H9 (cell line): ENCODE results near the gene IFI35. TPM values are rescaled to one million over a fixed set of nuclear protein-coding genes. Genes with fewer than 3 reads are reported as not detected.

Experiments
- DNase-seq: peaks from one replicate; pipeline ENCODE4 v3.0.0-alpha.2; 2017
- H2AFZ ChIP-seq: one replicate; pipeline ENCODE4 v1.6.1; 2013; ENCODE audit warnings: mild to moderate bottlenecking, low read length, control low read depth, moderate library complexity
- H2AK5ac ChIP-seq: 2 replicates; pipeline ENCODE4 v1.6.1; 2013; ENCODE audit warnings: low read length, control low read depth, mixed read lengths; ENCODE audit not compliant: insufficient read length
- H2BK120ac ChIP-seq: one replicate; pipeline ENCODE4 v1.6.1; 2013; ENCODE audit warnings: low read depth, mild to moderate bottlenecking, low read length, control low read depth, inconsistent platforms; ENCODE audit not compliant: poor library complexity, severe bottlenecking
- H2BK12ac ChIP-seq: 2 replicates; pipeline ENCODE4 v1.6.1; 2013; ENCODE audit warnings: low read length, control low read depth, mixed read lengths, low read depth; ENCODE audit not compliant: insufficient read length
- H2BK15ac ChIP-seq: 2 replicates; pipeline ENCODE4 v1.6.1; 2013; ENCODE audit warnings: low read depth, low read length, control low read depth
- H2BK20ac ChIP-seq: one replicate; pipeline ENCODE4 v1.6.1; 2013; ENCODE audit warnings: low read depth, mild to moderate bottlenecking, low read length, control low read depth, inconsistent platforms; ENCODE audit not compliant: poor library complexity, severe bottlenecking
- H2BK5ac ChIP-seq: 2 replicates; pipeline ENCODE4 v1.6.1; 2013; ENCODE audit warnings: low read length, control low read depth, mixed read lengths; ENCODE audit not compliant: insufficient read length
- H3K14ac ChIP-seq: 2 replicates; pipeline ENCODE4 v1.6.1; 2013; ENCODE audit warnings: low read length, control low read depth; ENCODE audit not compliant: insufficient read depth
- H3K18ac ChIP-seq: 2 replicates; pipeline ENCODE4 v1.6.1; 2013; ENCODE audit warnings: low read depth, mild to moderate bottlenecking, mixed read lengths, low read length, control low read depth; ENCODE audit not compliant: insufficient read length
- H3K23ac ChIP-seq: 2 replicates; pipeline ENCODE4 v1.6.1; 2013; ENCODE audit warnings: low read length, control low read depth, mixed read lengths, low read depth; ENCODE audit not compliant: insufficient read length
- H3K23me2 ChIP-seq: 2 replicates; pipeline ENCODE4 v1.6.1; 2013; ENCODE audit warnings: low read depth, mild to moderate bottlenecking, mixed read lengths, low read length, control low read depth; ENCODE audit not compliant: insufficient read length, poor library complexity, severe bottlenecking
- H3K27ac ChIP-seq: 2 replicates; pipeline ENCODE4 v1.5.1; 2013; ENCODE audit warnings: low read length, control low read depth, mixed read lengths, low read depth; ENCODE audit not compliant: insufficient read length
- H3K27me3 ChIP-seq: 2 replicates; pipeline ENCODE4 v1.6.1; 2013; ENCODE audit warnings: low read length, control low read depth, inconsistent platforms; ENCODE audit not compliant: insufficient read depth
- H3K4ac ChIP-seq: 2 replicates; pipeline ENCODE4 v1.6.1; 2013; ENCODE audit warnings: low read depth, mild to moderate bottlenecking, control low read depth, inconsistent platforms, low read length, moderate library complexity
- H3K4me1 ChIP-seq: 2 replicates; pipeline ENCODE4 v1.6.1; 2013; ENCODE audit warnings: low read length, control low read depth, inconsistent platforms; ENCODE audit not compliant: insufficient read depth
- H3K4me2 ChIP-seq: 2 replicates; pipeline ENCODE4 v1.6.1; 2013; ENCODE audit warnings: low read length, control low read depth, mixed read lengths; ENCODE audit not compliant: insufficient read length, insufficient read depth
- H3K56ac ChIP-seq: 2 replicates; pipeline ENCODE4 v1.6.1; 2013; ENCODE audit warnings: low read depth, mild to moderate bottlenecking, mixed read lengths, low read length, control low read depth; ENCODE audit not compliant: insufficient read length
- H3K79me1 ChIP-seq: 2 replicates; pipeline ENCODE4 v1.6.1; 2013; ENCODE audit warnings: low read depth, mild to moderate bottlenecking, moderate library complexity, low read length, control low read depth, inconsistent platforms; ENCODE audit not compliant: insufficient read depth, poor library complexity, severe bottlenecking
- H3K79me2 ChIP-seq: 2 replicates; pipeline ENCODE4 v1.6.1; 2013; ENCODE audit warnings: low read length, control low read depth, inconsistent platforms; ENCODE audit not compliant: insufficient read depth
- H3K9ac ChIP-seq: 2 replicates; pipeline ENCODE4 v1.6.1; 2013; ENCODE audit warnings: low read length, control low read depth, mixed read lengths; ENCODE audit not compliant: insufficient read length; ENCODE audit errors: extremely low read depth
- H3K9me3 ChIP-seq: one replicate; pipeline ENCODE4 v1.6.1; 2013; ENCODE audit warnings: low read depth, low read length, inconsistent platforms; ENCODE audit not compliant: control insufficient read depth
- H3T11ph ChIP-seq: one replicate; pipeline ENCODE4 v1.6.1; 2013; ENCODE audit warnings: mild to moderate bottlenecking, low read length, control low read depth, inconsistent platforms
- H4K20me1 ChIP-seq: one replicate; pipeline ENCODE4 v1.6.1; 2013; ENCODE audit not compliant: control insufficient read depth, insufficient read length, insufficient read depth
- H4K5ac ChIP-seq: 2 replicates; pipeline ENCODE4 v1.6.1; 2013; ENCODE audit warnings: low read depth, mild to moderate bottlenecking, mixed read lengths, low read length, control low read depth; ENCODE audit not compliant: insufficient read length
- H4K8ac ChIP-seq: replicated peaks from 2 replicates; pipeline ENCODE4 v1.6.1; 2013; ENCODE audit warnings: low read length, control low read depth, mixed read lengths, low read depth; ENCODE audit not compliant: insufficient read length
- H4K91ac ChIP-seq: 2 replicates; pipeline ENCODE4 v1.6.1; 2013; ENCODE audit warnings: low read depth, mild to moderate bottlenecking, moderate library complexity, mixed read lengths, low read length, control low read depth; ENCODE audit not compliant: insufficient read length
- H3K27ac Mint-ChIP-seq, 3 experiments: 2 replicates in 2 of 3; 3 replicates in 1 of 3; pipeline ENCODE4 v1.8.0; 2020 to 2021; ENCODE audit warnings: mixed read lengths in 3 of 3, mild to moderate bottlenecking in 1 of 3, moderate library complexity in 1 of 3
- H3K27me3 Mint-ChIP-seq: 2 replicates; pipeline ENCODE4 v1.8.0; 2021; ENCODE audit warnings: low read depth, mild to moderate bottlenecking, moderate library complexity, mixed read lengths
- H3K36me3 Mint-ChIP-seq, 3 experiments: 2 replicates in 2 of 3; 3 replicates in 1 of 3; pipeline ENCODE4 v1.8.0; 2020 to 2021; ENCODE audit warnings: low read depth in 3 of 3, mixed read lengths in 3 of 3; ENCODE audit not compliant: insufficient read depth in 1 of 3
- H3K4me1 Mint-ChIP-seq, 2 experiments: 2 replicates each; pipeline ENCODE4 v1.8.0; 2020; ENCODE audit warnings: mixed read lengths in 2 of 2
- H3K4me3 Mint-ChIP-seq, 2 experiments: 2 replicates in 1 of 2; 3 replicates in 1 of 2; pipeline ENCODE4 v1.8.0; 2020 to 2021; ENCODE audit warnings: mild to moderate bottlenecking in 2 of 2, mixed read lengths in 2 of 2, moderate library complexity in 1 of 2
- H3K9me3 Mint-ChIP-seq, 2 experiments: 2 replicates in 1 of 2; 3 replicates in 1 of 2; pipeline ENCODE4 v1.8.0; 2020; ENCODE audit warnings: mild to moderate bottlenecking in 2 of 2, mixed read lengths in 2 of 2, moderate library complexity in 1 of 2
- WGBS: extraction: QIAGEN DNeasy Blood & Tissue Kit; methylation state at CpG from one replicate; pipeline ENCODE4 v1.1.7; 2013; ENCODE audit warnings: missing lambda C conversion rate, low lambda C conversion rate, mixed read lengths; ENCODE audit not compliant: insufficient read length; ENCODE audit errors: extremely low coverage; 5-methylcytosine and 5-hydroxymethylcytosine counted together
- total RNA-seq: library from RNA; stranded (reverse); gene quantifications from 2 replicates; pipeline ENCODE4 v1.2.1, GENCODE V29; 2021
- TF ChIP-seq, protein P1 (sequence below): fragments of 200-600 bp; sonication (generic); conservative IDR thresholded peaks from 3 replicates; pipeline ENCODE4 v1.8.0; 2021; ENCODE audit warnings: antibody characterized with exemption, mild to moderate bottlenecking

The IFI35 gene
- total RNA-seq, 1 experiment from 2014 or later: 4.2 TPM

DNA sequence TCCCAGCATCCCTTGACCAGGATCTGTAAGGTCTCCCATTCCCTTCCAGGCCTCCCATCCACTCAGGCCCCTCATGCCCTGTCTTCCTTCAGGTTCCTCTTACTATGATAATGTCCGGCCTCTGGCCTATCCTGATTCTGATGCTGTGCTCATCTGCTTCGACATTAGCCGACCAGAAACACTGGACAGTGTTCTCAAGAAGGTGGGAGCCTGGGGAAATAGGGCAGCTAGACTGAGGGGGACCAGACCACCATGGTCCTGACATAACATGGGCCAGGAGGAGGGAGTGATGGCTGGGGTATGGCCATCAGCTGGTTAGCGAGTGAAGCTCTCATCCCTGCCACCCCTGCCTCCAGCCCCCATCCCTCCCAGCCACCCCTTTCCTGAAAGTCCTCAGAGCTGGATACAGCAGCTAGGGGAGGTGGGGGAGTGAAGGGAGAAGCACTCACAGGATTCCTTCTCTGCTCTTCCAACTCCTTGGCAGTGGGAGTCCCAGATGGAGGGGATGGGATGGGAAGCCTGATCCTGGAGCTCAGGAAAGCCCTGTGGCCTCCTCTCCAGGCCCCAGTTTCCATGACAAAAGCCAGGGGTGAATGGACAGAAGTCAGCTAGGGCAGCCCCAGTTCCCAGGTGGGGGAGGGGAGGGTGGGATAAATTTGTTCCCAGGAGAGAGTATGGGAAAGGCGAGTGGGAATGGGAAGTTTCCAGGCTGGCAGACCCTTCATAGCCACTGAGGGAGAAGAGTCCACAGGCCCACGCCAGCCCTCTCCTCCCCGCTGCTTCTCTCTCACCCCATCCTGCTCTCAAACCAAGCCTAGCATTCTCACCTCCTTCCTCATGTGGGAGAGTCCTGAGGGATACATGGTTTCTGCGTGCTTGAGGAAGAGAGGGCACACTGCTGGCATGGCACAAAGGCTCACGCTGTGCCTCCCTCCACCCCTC, 20.8 kb downstream of the IFI35 start:
- no peak overlapping the region for H4K8ac ChIP-seq
- DNase-seq: peak; percentile 80
- no peak overlapping the region for H3K27ac ChIP-seq
- no peak overlapping the region for H3K9ac ChIP-seq
- Mint-ChIP-seq H3K4me1 (peaks cover 45 to 56% of the 10 kb centered on the region in 2 experiments), H3K9me3 (no peaks in the 10 kb centered on the region), H3K27ac (peak overlapping the region; percentile 76 to 90 (median 85)), H3K36me3 (peaks cover 10 to 30% (median 25%) of the 10 kb centered on the region in 3 experiments; a peak in 6 of 7 replicates), H3K27me3 (no peaks in the 10 kb centered on the region), H3K4me3 (peak overlapping the region; percentile 50 to 67)
- H3K23me2 ChIP-seq: peaks cover 12% of the 10 kb centered on the region
- H3K14ac ChIP-seq: no peak overlapping the region
- no peaks in the 10 kb centered on the region for H3K9me3 ChIP-seq
- peak overlapping the region; percentile 3 for H3K4me2 ChIP-seq
- H3K79me2 ChIP-seq: no peaks in the 10 kb centered on the region
- no peak overlapping the region for H3K4ac ChIP-seq
- H2BK15ac ChIP-seq: no peak overlapping the region
- no peak overlapping the region for H2BK5ac ChIP-seq
- no peak overlapping the region for H3T11ph ChIP-seq
- no peak overlapping the region for H4K5ac ChIP-seq
- no peak overlapping the region for H2AFZ ChIP-seq
- TF ChIP-seq, protein P1, sequence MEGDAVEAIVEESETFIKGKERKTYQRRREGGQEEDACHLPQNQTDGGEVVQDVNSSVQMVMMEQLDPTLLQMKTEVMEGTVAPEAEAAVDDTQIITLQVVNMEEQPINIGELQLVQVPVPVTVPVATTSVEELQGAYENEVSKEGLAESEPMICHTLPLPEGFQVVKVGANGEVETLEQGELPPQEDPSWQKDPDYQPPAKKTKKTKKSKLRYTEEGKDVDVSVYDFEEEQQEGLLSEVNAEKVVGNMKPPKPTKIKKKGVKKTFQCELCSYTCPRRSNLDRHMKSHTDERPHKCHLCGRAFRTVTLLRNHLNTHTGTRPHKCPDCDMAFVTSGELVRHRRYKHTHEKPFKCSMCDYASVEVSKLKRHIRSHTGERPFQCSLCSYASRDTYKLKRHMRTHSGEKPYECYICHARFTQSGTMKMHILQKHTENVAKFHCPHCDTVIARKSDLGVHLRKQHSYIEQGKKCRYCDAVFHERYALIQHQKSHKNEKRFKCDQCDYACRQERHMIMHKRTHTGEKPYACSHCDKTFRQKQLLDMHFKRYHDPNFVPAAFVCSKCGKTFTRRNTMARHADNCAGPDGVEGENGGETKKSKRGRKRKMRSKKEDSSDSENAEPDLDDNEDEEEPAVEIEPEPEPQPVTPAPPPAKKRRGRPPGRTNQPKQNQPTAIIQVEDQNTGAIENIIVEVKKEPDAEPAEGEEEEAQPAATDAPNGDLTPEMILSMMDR: no peak
- no peak overlapping the region for H2BK20ac ChIP-seq
- H3K79me1 ChIP-seq: no peaks in the 10 kb centered on the region
- H2BK120ac ChIP-seq: no peak overlapping the region
- H3K56ac ChIP-seq: no peak overlapping the region
- no peaks in the 10 kb centered on the region for H4K20me1 ChIP-seq
- no peak overlapping the region for H3K23ac ChIP-seq
- H3K27me3 ChIP-seq: no peaks in the 10 kb centered on the region
- H2AK5ac ChIP-seq: no peak overlapping the region
- no peak overlapping the region for H3K18ac ChIP-seq
- H4K91ac ChIP-seq: no peak overlapping the region
- no peak overlapping the region for H2BK12ac ChIP-seq
- no CpG with 5 or more reads among the region's 9 CpGs for WGBS
- H3K4me1 ChIP-seq: peaks cover 10% of the 10 kb centered on the region; the same call in 1 of the 2 replicates
